Measurements from ENCODE around the gene CLDND1.

CLDND1 gene

DNA sequence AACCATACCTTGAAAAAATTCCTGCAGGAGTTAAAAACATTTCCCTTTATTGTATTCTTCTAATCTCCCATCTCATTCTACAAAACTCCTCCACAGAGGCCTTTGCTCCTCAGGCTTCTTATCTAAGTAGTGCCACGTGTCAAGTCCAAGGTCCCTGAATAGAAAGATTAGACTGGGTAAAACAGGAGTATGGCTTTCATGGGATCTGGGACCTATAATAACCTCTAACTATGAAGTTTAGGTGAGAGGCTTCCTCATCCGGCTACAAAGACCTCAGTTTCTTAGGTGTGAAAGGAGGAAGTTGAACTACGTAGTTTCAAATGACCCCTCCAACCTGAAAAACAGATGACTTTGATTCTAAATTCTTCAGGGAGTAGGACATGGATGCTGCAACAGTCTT lies 29.1 kb upstream of the CLDND1 start:
- no peak for DNase-seq (ENCODE audit: low read depth)

DNA sequence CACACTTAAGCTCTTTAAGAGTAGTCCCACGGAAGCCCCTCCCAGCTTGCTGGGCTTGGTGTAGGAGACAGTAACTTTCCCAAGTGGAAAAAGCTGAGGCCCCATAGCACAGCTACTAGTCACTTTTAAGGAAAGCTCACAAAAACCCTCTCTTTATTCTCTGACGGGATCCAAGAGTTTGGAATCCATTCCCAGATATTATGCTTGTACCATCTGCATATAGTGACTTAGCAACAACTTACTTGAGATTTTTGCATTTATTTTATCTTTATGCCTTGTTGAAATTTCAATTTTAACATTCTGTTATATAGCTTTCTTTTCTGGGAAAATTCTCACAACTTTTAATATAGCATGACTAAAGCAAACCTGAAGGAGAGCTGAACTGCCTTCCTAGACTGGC lies 28.5 kb upstream of the CLDND1 start:
- no peak for DNase-seq (ENCODE audit: low read depth)

DNA sequence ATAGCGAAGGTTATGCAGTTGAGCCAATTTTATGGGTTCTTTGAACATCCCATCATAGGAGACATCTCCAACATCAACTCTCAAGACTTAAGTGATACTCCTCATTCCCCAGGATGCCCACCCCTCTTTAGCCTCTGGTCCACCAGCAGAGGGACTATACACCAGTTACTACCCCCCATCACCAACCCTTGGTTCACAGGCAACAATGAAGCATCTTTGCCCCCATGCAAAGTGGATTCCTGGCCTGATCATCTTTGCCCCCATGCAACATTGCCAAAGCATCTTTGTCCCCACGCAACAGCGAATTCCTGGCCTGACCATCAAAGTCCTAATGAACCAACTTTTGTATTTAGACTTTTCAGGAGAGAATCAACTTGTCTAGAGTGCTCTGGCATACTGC lies 28.1 kb upstream of the CLDND1 start:
- no peak for DNase-seq (ENCODE audit: low read depth)

DNA sequence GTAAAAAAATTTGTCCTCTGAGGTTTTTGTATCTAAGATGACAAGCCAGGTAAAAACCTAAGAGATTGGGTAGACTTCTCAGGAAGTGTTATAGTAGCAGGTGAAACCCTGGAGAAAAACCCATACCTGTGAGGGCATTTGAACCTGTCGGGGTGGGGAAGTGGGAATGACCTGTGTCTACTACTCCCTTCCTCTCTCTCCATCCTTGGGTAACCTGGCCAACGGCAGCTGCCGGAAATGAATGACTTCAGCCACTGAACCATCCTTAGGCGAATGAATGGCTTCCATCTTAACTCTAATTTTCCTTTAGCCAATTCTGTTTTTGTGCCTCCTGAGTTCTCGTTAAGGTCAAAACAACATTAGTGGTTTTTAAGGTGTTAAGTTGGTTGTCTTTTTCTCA lies 25.8 kb upstream of the CLDND1 start:
- no peak for DNase-seq (ENCODE audit: low read depth)

DNA sequence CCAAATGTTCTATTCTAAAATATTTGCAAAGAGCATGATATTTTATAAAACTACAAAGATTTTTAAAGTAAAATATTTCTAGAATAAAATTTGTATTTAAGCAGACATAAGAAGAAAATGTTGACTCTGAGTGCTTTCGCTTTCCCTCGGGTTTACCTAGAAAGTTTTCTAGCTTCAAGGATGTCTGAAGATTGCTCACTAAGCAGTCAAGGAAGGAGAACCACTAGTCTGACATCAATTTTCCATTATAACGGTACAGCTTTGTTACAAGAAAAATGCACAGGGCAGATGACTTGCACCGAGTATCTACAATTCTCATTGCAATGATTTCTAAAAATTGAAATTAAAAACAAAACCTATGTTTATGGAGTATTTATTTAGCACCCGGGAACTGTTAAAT lies 23.2 kb upstream of the CLDND1 start:
- DNase-seq (ENCODE audit: low read depth), result no peak

DNA sequence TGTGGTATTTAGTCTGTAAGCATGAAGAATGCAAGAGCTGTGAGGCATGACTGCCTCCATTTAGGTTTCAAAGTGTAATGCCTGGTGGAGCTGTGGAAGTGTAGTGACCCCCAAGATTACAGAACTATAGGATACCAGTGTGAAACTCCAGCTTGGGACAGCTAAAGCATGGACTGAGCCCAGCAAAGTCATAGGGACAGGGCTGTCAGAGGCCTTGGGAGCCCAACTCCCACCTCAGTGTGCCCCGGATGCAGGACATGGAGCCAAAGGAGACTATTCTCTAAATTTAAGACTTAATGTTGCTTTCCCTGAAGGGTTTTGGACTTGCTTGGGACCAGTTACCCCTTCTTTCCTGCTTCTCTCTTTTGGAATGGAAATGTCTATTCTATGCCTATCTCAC lies 19.9 kb upstream of the CLDND1 start:
- DNase-seq (ENCODE audit: low read depth), result no peak

DNA sequence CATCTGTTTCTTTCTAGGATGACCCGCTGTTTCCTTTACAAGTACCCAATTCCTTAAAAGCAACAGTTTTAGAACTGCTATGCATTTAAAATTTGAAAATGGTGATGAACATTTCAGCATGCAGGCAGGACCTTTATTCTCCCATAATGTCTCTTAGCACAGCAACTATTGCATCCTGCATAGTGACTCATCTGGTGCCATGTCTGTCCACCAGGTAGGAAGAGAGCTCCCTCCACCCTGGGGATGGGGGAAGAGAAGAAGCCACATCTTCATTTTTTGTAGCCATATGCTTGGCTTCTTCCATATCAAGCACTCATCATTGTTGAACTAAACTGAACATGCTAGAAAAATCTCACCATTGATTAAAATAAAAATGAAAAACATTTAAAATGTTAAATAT lies 19.0 kb upstream of the CLDND1 start:
- DNase-seq (ENCODE audit: low read depth), result no peak

DNA sequence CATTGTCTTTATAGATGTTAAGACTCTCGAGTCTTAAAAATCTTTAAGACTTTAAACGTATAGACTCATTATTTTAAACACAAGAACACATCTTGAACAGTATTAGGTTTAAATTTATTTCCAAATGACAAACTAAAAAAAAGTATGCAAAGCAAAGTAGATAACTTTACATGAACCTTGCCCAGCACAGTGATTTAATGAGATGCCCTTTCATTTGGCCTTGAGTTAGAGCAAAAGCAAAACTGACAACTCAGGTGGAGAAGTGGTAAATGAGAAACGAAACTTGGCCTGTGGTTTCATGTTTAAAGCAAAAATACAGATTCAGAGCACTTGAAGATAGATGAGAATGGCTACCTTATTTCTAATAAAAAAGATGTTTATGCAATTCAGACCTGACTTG lies 17.6 kb upstream of the CLDND1 start:
- no peak for DNase-seq (ENCODE audit: low read depth)

DNA sequence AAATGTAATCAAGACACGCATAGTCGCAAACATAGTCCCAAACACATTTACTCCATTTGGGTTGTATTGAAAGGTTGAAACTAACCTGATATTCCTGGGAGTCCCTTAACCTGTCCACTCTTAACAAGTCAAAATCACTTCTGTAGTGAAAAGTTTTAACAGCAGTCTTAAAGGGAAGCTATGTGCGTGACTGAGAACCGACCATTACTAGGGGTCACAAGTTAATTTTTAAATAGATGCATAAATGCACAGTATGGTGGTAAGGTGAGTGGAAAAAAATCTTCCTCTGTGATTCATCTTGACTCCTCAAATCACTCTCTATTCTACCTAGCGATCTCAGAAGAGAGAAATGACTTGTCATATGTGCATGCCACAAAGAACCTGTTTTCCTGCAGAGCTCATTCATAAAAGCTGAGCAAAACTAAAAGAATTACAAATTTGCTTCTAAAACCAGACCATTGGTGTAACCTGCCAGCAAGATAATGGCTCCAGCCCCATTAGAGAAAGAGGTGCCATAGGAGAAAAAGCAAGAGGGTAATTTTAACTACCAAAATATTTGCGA lies 13.8 kb upstream of the CLDND1 start:
- DNase-seq (ENCODE audit: low read depth), result no peak

DNA sequence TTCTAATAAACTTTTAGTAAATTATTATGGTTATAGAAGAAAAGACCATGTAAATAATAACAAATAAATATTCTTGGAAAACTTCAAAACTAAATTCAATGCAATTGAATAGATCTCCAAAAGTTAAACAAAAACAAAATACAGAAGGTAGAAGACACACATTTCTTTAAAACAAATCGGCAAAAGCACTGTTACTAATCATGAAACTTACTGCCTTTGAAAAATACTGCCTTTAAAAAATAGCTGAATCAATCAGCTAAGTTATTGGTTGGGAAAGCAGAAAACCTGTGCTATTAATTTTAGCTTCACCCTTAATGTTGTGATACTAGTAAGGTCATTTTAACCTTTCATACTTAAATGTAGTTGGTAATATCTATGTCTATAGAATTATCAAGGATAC lies 12.0 kb upstream of the CLDND1 start:
- no peak for DNase-seq (ENCODE audit: low read depth)

DNA sequence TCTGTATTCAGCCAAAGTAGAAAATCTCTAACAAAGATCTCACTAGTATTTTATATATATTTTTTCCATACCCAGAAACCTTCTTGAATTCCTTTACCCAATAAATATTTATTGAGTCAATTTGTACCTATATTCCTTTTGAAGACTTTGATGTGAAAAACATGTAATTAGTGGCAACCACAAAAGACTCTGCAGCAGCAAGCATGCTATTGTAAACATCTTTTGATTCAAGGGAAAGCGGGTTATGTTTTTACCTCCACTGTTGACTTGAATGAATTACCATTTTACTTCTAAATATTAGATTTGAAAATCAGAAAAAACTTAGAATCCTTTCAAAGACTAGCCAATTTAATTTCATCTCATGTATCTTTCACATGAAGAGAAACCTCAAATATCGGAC lies 11.5 kb upstream of the CLDND1 start:
- no peak for DNase-seq (ENCODE audit: low read depth)

DNA sequence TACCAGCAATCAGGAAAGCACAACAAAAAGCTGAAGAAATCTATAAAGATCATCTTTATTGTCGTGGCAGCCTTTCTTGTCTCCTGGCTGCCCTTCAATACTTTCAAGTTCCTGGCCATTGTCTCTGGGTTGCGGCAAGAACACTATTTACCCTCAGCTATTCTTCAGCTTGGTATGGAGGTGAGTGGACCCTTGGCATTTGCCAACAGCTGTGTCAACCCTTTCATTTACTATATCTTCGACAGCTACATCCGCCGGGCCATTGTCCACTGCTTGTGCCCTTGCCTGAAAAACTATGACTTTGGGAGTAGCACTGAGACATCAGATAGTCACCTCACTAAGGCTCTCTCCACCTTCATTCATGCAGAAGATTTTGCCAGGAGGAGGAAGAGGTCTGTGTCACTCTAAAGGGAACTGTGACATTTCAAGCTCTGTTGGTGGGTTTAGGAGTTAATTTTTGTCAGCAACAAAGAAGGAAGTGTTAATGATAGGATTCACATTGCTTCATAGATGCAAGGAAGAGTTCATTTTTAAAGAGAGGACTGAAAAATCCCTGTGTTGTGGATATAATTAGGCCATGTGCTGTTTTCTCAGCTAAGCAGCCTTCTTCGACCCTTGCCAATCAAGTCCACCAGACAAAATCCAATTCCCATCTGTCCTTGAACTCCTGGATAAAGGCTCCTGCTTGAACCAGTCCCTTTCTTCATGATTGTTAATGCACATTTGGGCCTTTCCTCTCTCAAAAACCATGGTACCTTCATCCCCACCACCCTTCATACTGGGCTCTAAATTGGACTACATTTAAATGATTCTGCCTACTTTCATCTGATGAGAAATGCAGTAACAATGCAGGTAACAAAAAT lies 10.2 kb upstream of the CLDND1 start:
- no peak for DNase-seq (ENCODE audit: low read depth)

DNA sequence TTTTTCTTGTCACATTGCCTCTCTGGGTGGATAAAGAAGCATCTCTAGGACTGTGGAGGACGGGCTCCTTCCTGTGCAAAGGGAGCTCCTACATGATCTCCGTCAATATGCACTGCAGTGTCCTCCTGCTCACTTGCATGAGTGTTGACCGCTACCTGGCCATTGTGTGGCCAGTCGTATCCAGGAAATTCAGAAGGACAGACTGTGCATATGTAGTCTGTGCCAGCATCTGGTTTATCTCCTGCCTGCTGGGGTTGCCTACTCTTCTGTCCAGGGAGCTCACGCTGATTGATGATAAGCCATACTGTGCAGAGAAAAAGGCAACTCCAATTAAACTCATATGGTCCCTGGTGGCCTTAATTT lies 9.6 kb upstream of the CLDND1 start:
- no peak for DNase-seq (ENCODE audit: low read depth)

DNA sequence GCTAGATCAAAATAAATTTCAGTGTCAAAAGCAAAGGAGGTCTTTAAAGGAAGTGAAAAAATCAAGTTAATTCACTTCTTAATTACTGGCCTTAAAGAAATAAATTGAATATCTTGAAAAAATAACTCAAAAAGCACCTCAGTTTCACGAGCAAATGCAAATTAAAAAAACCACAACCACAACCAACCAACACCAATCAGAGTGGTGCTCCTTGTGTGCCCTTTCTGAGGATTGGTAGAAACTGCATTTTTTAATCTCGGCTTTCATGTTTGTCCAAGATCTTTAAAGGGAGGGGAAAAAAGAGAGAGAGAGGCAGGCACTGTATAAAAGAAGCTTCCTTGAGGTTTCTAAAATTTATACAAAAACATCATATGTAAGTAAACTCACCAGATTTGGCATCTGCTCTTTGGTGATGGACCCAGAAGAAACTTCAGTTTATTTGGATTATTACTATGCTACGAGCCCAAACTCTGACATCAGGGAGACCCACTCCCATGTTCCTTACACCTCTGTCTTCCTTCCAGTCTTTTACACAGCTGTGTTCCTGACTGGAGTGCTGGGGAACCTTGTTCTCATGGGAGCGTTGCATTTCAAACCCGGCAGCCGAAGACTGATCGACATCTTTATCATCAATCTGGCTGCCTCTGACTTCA lies 9.0 kb upstream of the CLDND1 start, which contains the start of gene GPR15:
GPR15 (plus strand) TSS at position 357 of the 653 bp plus-strand sequence; CDS start at position 413, 56 bp downstream.
- no peak for DNase-seq (ENCODE audit: low read depth)

DNA sequence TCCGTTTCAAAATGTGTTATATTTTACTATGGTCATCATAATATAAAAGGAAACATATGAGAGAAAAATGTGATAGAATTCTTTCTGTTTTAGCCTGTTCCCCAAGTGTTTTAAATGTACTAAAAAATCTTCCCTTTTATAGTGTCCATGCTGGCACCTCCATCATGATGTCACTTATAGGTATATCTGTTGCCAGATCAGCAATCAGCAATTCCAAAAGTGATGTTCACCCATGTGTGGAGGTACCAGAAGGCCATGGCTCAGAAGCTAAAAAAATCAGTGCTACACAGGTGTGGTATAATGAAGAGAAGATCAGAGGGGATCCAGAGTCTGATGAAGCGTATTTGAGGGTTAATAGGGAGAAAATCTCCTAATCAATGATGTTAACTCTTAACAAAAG lies 8.0 kb upstream of the CLDND1 start:
- DNase-seq (ENCODE audit: low read depth), result no peak

DNA sequence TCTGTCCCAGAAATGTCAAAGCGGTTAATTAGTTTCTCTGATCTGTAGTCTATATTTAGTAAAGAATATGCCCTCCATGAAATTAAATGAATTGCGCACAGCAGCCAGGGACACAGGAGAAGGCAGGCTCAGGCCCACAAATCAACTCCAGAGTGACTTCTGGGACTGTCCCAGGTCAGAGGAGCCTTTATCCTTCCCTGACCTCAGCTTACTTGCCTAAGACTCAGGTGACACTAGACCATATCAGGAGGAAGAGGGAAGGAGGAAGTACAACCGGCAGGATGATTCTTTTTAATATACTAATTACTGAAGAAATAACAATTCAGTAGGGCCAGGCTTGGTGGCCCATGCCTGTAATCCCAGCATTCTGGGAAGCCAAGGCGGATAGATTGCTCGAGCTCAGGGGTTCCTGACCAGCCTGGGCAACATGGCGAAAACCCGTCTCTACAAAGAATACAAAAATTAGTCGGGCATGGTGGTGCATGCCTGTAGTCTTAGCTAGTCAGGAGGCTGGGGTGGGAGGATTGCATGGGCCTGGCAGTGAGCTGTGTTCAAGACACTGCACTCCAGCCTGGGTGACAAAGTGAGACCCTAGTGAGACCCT lies 7.3 kb upstream of the CLDND1 start:
- no peak for DNase-seq (ENCODE audit: low read depth)

DNA sequence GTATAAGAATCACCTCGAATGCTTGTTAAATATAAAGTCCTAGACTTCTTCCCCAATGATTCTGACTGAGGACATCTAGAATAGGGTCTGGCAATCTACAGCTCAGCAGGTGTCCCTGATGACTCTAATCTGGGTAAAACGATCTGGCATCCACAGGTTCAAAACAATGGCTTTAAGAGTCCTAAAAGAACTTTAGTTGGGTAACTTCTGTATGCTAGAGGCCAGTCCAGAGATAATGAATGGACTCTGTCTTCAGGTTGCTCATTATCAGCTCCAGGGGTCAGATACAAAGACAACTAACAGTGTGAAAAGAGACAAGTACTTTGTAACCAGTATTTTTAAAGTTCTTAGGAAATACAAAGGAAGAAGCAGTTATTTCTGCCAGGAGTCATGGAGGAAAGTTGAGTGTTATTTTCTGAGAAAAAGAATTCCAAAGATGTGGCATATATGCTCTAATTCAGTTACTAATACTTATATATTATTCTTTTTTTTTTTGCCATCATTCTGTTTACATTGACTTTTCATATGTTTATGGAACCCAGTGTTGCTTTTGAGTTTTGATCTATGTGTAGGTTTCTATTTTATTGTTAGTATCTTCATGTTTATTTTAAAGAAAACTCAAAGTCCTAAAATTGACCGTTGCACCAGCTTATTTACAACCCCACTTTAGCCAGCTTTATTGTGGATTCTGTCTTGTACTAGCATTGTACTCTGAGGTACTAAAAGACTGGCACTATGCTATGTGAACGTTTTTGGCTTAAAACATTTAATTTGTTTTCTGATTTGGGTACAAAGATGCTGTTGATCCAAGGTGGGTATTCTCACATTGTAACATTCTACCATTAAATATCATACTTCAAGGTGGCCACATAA lies 6.0 kb upstream of the CLDND1 start:
- DNase-seq (ENCODE audit: low read depth), result no peak

DNA sequence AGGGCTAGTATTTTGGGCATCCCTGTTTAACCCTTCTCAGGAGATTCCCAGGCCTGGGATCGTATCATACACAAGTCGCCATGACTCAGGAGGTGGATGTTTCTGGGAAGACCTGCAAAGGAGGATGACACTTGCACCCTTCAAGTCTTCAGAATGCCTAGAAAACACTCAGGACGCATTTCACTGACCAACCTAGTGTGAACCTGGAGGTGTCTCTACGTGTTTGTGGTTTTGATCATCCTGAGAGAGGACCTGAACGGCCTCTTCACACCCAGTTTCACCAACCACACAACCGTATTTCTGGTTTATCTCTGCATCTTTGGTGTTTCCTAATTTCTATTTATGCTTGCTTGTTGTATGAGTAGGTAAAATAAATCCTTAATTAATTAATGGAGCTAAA lies 2.8 kb upstream of the CLDND1 start:
- no peak for DNase-seq (ENCODE audit: low read depth)

DNA sequence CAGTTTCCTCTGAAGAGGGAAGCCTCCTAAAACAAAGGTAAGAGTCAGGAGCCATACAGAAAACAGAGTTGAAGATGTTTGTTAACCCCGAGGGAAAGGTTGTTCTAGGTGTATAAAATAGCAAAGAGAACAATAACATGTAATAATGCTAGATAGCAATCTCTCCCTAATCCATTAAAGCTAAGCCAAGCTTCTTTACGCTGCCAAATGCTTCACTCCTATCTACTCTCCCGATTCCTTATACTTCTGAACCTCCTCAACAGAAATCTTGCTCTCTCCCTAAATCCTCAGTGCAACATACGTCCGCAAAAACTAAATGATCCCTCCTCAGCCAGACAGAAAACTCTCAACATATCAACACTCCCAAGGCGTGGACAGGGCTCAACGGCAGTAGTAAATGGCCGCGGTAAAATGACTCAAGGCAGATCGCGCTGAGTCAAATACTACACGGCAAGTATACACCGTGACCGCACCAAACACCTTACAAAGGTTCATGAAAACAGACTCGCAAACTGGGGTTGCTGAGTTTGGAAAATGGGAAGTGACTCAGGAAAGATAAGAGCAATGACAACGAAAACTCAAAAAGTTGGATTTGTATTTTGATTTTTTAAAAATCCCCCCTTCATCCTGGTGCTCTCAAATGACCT lies 682 bp downstream of the CLDND1 start:
- peak; percentile 40 for DNase-seq (ENCODE audit: low read depth)

DNA sequence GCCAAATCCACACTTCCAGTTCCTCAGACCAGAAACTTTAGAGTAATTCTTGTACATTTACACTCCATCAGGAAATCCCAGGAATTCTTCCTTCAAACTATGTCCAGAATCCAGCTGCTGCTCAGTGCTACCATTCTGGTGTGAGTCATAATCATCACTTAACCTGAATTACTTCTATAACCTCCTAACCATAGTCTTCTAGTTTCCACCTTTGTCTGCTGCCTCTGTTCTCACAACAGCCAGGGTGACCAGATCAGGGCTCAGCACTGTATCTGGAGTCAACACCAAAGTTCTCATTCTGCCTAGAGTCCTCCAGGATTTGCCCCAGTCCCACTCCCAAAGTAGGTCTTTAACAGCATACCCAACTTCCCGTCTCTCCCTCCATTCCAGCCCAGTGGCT lies 3.4 kb downstream of the CLDND1 start:
- no peak for DNase-seq (ENCODE audit: low read depth)

DNA sequence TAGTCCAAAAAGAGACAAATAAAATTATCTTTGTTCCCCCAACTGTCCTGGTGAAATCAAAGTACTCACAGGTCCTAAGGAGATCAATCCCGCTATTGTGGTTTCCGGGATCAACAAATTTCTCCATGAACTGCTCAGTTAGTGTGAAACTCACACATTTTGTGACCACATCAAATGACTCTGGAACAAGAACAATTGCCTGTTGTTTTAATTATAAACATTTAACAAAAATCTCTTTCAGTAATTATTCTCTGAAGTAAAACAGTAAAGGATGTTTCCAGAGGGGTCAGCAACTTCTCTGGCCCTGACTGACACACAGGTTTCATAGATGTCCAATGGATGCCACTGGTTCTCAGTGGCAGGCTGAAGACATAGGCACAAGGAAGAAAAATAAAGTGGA lies 3.9 kb downstream of the CLDND1 start:
- DNase-seq (ENCODE audit: low read depth), result no peak

DNA sequence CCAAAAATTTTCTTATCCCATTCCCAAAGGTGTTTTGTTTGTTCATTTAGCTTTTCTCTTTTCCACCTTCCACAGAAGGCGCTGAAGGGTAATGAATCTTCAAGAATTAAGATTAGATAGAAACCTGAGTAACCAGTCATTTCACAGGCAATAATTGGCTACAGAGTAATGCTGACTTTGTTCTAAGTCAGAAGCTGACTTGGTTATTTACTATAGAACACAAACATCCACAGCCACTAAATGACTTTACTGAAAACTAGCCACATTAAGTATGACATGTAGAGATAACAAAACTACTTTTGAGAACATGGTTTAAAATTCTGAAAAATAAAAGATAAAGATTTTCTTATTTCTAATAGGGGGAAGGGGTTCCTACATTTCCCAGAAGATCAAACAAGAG lies 7.8 kb downstream of the CLDND1 start:
- no peak for DNase-seq (ENCODE audit: low read depth)
